OCI-LY3 (cell line): ENCODE data around the gene SPOCK3.

Experiments used
- H2AFZ ChIP-seq: fragments of 200-600, 300-600 bp; shearing (Covaris generic); 2 replicates; pipeline ENCODE4 v1.6.0; 2014; ENCODE audit warnings: antibody characterized with exemption, low read depth, low read length
- H3K27ac ChIP-seq: fragments of 200-600, 300-600 bp; sonication (generic); 2 replicates; pipeline ENCODE4 v1.5.1; 2014; ENCODE audit warnings: mild to moderate bottlenecking, low read length, moderate library complexity, mixed read lengths
- H3K27me3 ChIP-seq: fragments of 200-600, 300-600 bp; sonication (generic); 2 replicates; pipeline ENCODE4 v1.6.1; 2014; ENCODE audit warnings: low read depth, low read length, mixed read lengths
- H3K36me3 ChIP-seq: fragments of 200-600, 300-600 bp; sonication (generic); replicated peaks from 2 replicates; pipeline ENCODE3; 2014; ENCODE audit warnings: low read depth, low read length, mixed read lengths
- H3K4me1 ChIP-seq: fragments of 300-600, 200-600 bp; sonication (generic); 2 replicates; pipeline ENCODE4 v1.6.1; 2014; ENCODE audit warnings: low read length, mixed read lengths
- H3K4me2 ChIP-seq: fragments of 200-600, 300-600 bp; sonication (generic); 2 replicates; pipeline ENCODE4 v1.6.1; 2014; ENCODE audit warnings: low read length, mixed read lengths
- H3K4me3 ChIP-seq: fragments of 300-600, 200-600 bp; sonication (generic); 2 replicates; pipeline ENCODE4 v1.5.1; 2014; ENCODE audit warnings: antibody characterized with exemption, mild to moderate bottlenecking, low read length, moderate library complexity
- H3K79me2 ChIP-seq: fragments of 300-600, 200-600 bp; shearing (Covaris generic); 2 replicates; pipeline ENCODE4 v1.6.1; 2014; ENCODE audit warnings: mild to moderate bottlenecking, low read length, mixed read lengths
- H3K9ac ChIP-seq: fragments of 300-600, 200-600 bp; shearing (Covaris generic); 2 replicates; pipeline ENCODE4 v1.6.0; 2014; ENCODE audit warnings: mild to moderate bottlenecking, low read length, moderate library complexity
- H3K9me3 ChIP-seq: fragments of 200-600, 300-600 bp; shearing (Covaris generic); 2 replicates; pipeline ENCODE4 v1.6.1; 2014; ENCODE audit warnings: low read length, mixed read lengths; ENCODE audit not compliant: insufficient read depth
- H4K20me1 ChIP-seq: fragments of 200-600, 300-600 bp; sonication (generic); 2 replicates; pipeline ENCODE4 v1.6.1; 2016; ENCODE audit warnings: low read length, mixed read lengths; ENCODE audit not compliant: insufficient read depth
- CTCF ChIP-seq: fragments of 200-600, 300-600 bp; sonication (generic); IDR thresholded peaks from 2 replicates; pipeline ENCODE4 v1.5.1; 2014; ENCODE audit warnings: antibody characterized with exemption, low read length, low read depth
- EZH2phosphoT487 ChIP-seq: fragments of 200-600 bp; shearing (Covaris generic); IDR thresholded peaks from 2 replicates; pipeline ENCODE4 v1.6.1; 2018; ENCODE audit warnings: antibody characterized with exemption, mixed run types, low read depth

SPOCK3 gene

GRCh38 chr4:167129146-167129545 is 105.1 kb downstream of the SPOCK3 start:
- H3K36me3 ChIP-seq, result no peaks in the 10 kb centered on the region
- no peak overlapping the region for H3K4me2 ChIP-seq
- H3K27ac ChIP-seq, result no peak overlapping the region
- H4K20me1 ChIP-seq, result no peaks in the 10 kb centered on the region
- H3K9ac ChIP-seq, result no peak overlapping the region
- no peaks in the 10 kb centered on the region for H3K79me2 ChIP-seq
- no peak overlapping the region for H3K4me3 ChIP-seq
- no peak overlapping the region for H2AFZ ChIP-seq
- H3K4me1 ChIP-seq, result no peaks in the 10 kb centered on the region
- no peak for TF ChIP-seq CTCF
- no peak for TF ChIP-seq EZH2phosphoT487
- H3K9me3 ChIP-seq, result no peaks in the 10 kb centered on the region
- no peaks in the 10 kb centered on the region for H3K27me3 ChIP-seq

GRCh38 chr4:167119392-167119791 is 114.9 kb downstream of the SPOCK3 start:
- no peak overlapping the region for H2AFZ ChIP-seq
- TF ChIP-seq EZH2phosphoT487, result no peak
- no peak for TF ChIP-seq CTCF
- peaks cover 8% of the 10 kb centered on the region for H3K4me1 ChIP-seq

GRCh38 chr4:167117273-167117672 is 117.0 kb downstream of the SPOCK3 start:
- H2AFZ ChIP-seq, result no peak overlapping the region
- H3K4me2 ChIP-seq, result no peak overlapping the region
- H3K36me3 ChIP-seq, result no peaks in the 10 kb centered on the region
- no peak overlapping the region for H3K27ac ChIP-seq
- H4K20me1 ChIP-seq, result no peaks in the 10 kb centered on the region
- no peaks in the 10 kb centered on the region for H3K9me3 ChIP-seq
- H3K79me2 ChIP-seq, result no peaks in the 10 kb centered on the region
- H3K4me3 ChIP-seq, result no peak overlapping the region
- no peaks in the 10 kb centered on the region for H3K27me3 ChIP-seq
- H3K4me1 ChIP-seq, result peaks cover 24% of the 10 kb centered on the region
- no peak overlapping the region for H3K9ac ChIP-seq
- no peak for TF ChIP-seq EZH2phosphoT487
- no peak for TF ChIP-seq CTCF

More at GRCh38 chr4:167119392-167119791, 114.9 kb downstream of the SPOCK3 start:
- no peaks in the 10 kb centered on the region for H3K9me3 ChIP-seq
- H3K9ac ChIP-seq, result no peak overlapping the region
- H3K27me3 ChIP-seq, result no peaks in the 10 kb centered on the region
- H3K36me3 ChIP-seq, result no peaks in the 10 kb centered on the region
- H3K4me3 ChIP-seq, result no peak overlapping the region
- no peaks in the 10 kb centered on the region for H4K20me1 ChIP-seq
- H3K27ac ChIP-seq, result no peak overlapping the region
- H3K79me2 ChIP-seq, result no peaks in the 10 kb centered on the region
- H3K4me2 ChIP-seq, result no peak overlapping the region

- Histone ChIP-seq H3K27ac (no peak overlapping the region), H3K36me3 (no peaks in the 10 kb centered on the region), H3K4me1 (peaks cover 24% of the 10 kb centered on the region), H2AFZ (0 out of 2 replicates have a peak overlapping the region, but pooled peaks have one; percentile 1), H4K20me1 (no peaks in the 10 kb centered on the region), H3K9ac (no peak overlapping the region), H3K27me3 (no peaks in the 10 kb centered on the region), H3K4me2 (peak overlapping the region; percentile 45), H3K79me2 (no peaks in the 10 kb centered on the region), H3K9me3 (no peaks in the 10 kb centered on the region), H3K4me3 (0 out of 2 replicates have a peak overlapping the region, but pooled peaks have one; percentile 2)
- TF ChIP-seq EZH2phosphoT487 (no peak), CTCF (no peak)
Measured at GRCh38 chr4:167114416-167114971, 119.8 kb downstream of the SPOCK3 start.
